HG02973 (cell line): ENCODE results near the gene DKC1.
A peak's percentile ranks its signal among the peaks of the same experiment; 100 is the strongest.

Experiments used
- ATAC-seq: cut with Tn5 transposase; IDR thresholded peaks from one replicate; pipeline ENCODE4 v1.9.1; 2021; ENCODE audit warnings: moderate library complexity; ENCODE audit not compliant: unreplicated experiment

Gene DKC1

GRCh38 chrX:154735695-154736393 is 26.8 kb upstream of the DKC1 start:
- ATAC-seq: no peak

- ATAC-seq: no peak
These were observed 25.5 kb upstream of the DKC1 start for GRCh38 chrX:154737136-154737535.

GRCh38 chrX:154738011-154738738 is 24.5 kb upstream of the DKC1 start:
- no peak for ATAC-seq

- no peak for ATAC-seq
These were observed 22.7 kb upstream of the DKC1 start for GRCh38 chrX:154739952-154740465.

GRCh38 chrX:154742613-154743012 is 20.1 kb upstream of the DKC1 start:
- no peak for ATAC-seq

GRCh38 chrX:154748712-154749339 is 13.8 kb upstream of the DKC1 start:
- peak; percentile 58 for ATAC-seq

GRCh38 chrX:154749856-154750255 is 12.8 kb upstream of the DKC1 start:
- no peak for ATAC-seq

- peak; percentile 56 for ATAC-seq
These were observed 12.1 kb upstream of the DKC1 start, which contains the start of gene GAB3 for GRCh38 chrX:154750301-154751202. TSS of gene GAB3 (minus strand) at chrX:154751077. CDS start at chrX:154751025, 52 bp downstream.

- ATAC-seq: no peak
These were observed 11.4 kb upstream of the DKC1 start for GRCh38 chrX:154751203-154751668.

- ATAC-seq: no peak
These were observed 10.9 kb upstream of the DKC1 start for GRCh38 chrX:154751669-154752271.

GRCh38 chrX:154758696-154759095 is 4.0 kb upstream of the DKC1 start:
- no peak for ATAC-seq

- ATAC-seq: no peak
These were observed 607 bp upstream of the DKC1 start for GRCh38 chrX:154761977-154762536.

GRCh38 chrX:154774622-154775021 is 12.0 kb downstream of the DKC1 start:
- ATAC-seq: no peak

- ATAC-seq: no peak
These were observed 13.0 kb downstream of the DKC1 start for GRCh38 chrX:154775419-154776349.

GRCh38 chrX:154776753-154777152 is 14.1 kb downstream of the DKC1 start:
- no peak for ATAC-seq

GRCh38 chrX:154779261-154779660 is 16.6 kb downstream of the DKC1 start:
- no peak for ATAC-seq

- no peak for ATAC-seq
These were observed 18.3 kb downstream of the DKC1 start for GRCh38 chrX:154780968-154781367.

- no peak for ATAC-seq
These were observed 21.7 kb downstream of the DKC1 start for GRCh38 chrX:154784149-154784995.
